Measurements from ENCODE around the gene RAMACL.
"Not testable (repeated sequence)": the region's sequence is repeated elsewhere in the genome, so short reads cannot be mapped to it uniquely, and the experiment has no call there.

The RAMACL gene

DNA sequence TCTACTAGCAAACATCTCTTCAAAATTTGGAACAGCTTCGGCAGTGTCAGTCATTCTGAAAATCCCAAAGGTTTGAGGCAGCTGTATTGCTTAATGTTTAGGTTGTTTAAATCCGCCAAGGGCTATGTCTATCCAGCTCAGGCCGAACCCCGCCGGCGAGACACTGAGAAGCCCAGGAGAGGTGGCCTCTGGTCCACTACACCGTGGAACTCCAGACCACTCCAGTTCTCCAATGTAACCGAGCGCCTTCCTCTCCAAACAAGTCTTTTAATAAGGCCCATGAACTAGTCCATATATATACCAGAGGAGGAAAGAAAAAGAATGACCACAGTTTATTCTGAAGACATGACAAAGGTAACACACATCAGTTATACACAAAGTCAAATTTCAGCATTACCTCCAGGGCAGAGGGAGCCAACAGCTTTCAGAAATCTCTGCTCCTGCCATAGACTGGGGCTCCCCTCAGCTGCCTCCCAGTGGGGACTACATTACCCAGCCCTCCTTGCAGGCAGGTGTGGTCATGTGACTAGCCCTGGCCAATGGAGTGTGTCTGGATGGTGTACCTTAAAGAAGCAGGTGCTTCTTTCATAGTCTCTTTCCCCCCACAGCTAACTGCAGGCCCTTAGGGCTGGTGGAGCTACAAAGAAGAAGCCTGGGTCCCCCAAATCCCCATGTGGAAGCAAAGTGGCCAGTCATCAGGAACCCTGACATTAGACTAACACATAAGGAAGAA is at the start of gene RAMACL:
Gene RAMACL (minus strand): TSS at position 255 of the 733 bp plus-strand sequence. CDS start 201 bp downstream, at position 54.
- in situ Hi-C loops (cut with MboI; ENCODE audit: low pct_unique_long_range_greater_than_20kb, low sequenced_read_pairs), result no loop called here

DNA sequence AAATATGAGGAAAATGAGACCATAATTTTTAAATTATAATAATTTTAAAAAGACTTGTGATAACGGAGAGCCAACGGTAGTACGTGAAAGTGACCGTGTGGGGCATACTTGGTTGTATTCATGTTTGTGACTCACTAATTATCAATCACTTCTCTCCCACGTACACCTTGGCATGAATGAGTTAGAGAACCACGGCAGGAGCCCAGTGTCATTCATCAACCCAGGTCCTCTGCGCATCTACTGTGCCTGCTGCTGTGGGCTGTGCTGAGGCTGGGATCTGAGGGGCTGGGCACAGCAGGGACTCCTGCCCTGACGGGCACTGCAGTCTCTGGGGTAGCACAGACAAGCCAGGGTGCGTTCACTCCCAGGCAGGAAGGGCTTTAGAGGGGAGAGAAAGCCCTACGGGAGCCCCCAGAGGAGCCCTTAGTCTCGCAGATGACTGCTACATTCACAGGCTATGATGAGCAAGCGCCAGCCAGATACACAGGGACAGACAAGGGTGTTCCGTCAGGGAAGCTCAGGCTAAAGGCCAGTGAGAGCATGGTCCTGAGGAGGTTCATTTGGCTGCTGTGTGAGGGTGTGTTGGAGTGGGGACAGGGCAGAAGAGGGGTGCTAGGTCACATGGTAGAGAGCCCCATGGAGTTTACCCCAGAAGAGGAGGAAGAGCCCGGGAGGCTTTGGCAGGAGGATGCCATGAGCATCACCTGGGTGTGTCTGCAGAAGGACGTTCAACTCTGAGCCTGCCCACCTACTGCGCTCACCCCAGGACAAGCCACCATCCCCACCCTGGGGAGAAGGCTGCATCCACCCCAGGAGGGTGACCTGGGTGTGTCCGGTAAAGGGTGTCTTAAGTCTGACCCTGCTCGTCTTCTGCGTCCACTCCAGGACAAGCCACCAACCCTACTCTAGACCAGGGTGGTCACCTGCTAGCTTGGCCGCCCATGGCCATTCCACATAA is 48.8 kb upstream of the RAMACL start:
- in situ Hi-C loops (cut with MboI; ENCODE audit: low pct_unique_long_range_greater_than_20kb, low sequenced_read_pairs), result no loop called here
- no peak for DNase-seq

More for the DNA sequence above, at the start of gene RAMACL:
- no peak for DNase-seq

DNA sequence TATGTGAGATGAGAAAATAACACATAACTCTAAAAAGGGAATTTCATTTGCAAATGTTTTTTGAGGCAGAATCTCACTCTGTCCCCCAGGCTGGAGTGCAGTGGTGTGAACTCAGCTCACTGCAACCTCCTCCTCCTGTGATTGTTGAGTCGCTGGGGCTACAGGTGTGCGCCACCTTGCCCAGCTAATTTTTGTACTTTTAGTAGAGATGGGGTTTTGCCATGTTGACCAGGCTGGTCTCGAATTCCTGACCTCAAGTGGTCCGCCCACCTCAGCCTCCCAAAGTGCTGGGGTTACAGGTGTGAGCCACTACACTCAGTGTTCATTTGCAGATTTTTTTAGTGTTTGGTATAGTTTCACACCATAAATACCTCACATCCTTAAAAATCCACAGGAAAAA is 48.1 kb upstream of the RAMACL start:
- in situ Hi-C loops (cut with MboI; ENCODE audit: low pct_unique_long_range_greater_than_20kb, low sequenced_read_pairs); DNase-seq: not testable (repeated sequence)

DNA sequence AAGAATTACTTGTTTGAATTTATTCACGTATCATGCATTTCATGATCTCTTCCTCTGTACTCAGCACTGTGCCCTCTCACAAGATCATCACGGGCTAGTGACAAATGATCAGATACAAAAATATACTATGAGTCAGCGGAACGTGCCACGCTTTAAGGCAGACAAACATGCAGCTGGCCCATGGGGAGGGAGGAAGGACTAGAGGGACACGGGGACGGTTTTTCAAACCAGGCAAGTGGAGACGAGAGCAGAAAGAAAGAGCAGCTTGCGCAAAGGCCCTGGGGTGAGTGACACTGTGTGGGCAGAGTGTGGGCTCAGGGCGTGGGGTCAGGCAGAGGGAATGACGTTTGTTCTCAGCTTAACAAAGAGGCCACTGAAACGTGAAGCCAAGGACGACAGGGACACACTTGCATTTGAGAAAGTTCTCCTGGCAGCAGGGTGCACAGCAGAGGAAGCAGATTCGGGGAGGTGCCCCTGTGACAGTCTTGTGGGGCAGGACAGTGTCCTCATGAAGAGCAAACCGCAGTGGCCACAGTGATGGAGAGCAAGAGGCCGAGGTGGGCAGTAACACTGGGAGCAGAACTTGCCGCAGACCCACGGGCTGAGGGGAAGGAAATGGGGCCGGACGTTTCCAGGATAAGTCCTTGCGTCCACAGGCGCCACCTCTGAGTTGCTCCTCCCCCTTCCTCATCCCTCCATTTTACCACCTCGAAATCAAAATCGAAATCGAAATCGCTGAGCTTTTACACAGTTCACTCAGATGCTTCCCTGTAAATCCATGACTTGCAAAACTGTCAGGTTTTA is 47.5 kb upstream of the RAMACL start:
- DNase-seq, result peak; percentile 47
- in situ Hi-C loops (cut with MboI; ENCODE audit: low pct_unique_long_range_greater_than_20kb, low sequenced_read_pairs), result no loop called here

DNA sequence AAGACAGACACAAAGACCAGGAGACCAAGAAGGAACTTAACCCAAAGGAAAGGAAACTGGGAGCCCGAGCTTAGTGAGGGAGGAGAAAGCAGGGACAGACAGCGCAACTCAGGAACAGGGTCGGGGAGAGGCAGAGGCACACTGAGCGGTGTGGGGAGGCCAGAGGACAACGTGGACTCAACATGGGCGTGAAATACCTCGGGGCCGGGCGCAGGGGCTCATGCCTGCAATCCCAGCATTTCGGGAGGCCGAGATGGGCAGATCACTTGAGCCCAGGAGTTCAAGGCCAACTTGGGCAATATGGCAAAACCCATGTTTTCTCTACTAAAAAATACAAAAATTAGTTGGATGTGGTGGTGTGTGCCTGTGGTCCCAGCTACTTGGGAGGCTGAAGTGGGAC is 46.3 kb upstream of the RAMACL start:
- DNase-seq, result no peak
- in situ Hi-C loops (cut with MboI; ENCODE audit: low pct_unique_long_range_greater_than_20kb, low sequenced_read_pairs), result no loop called here

DNA sequence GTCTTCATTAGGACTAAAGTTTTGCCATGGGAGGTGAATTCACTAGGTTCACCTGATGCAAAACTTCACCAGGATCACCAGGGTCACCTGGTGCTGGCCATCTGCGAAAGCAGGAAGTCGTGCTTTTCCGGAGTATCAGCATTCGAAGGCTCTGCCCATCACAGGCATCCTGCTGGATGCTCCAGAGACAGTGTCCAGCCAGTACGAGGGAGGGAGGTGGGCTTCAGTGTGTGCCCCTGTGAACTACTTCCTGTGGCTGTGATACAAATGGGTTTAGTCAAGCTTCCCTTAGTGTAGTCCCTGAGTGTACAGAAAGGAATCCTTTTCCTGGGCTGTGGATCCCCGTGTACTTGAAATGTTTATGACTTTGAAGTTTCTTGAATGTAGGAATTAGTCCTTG is 44.0 kb upstream of the RAMACL start:
- in situ Hi-C loops (cut with MboI; ENCODE audit: low pct_unique_long_range_greater_than_20kb, low sequenced_read_pairs), result no loop called here
- DNase-seq, result no peak

DNA sequence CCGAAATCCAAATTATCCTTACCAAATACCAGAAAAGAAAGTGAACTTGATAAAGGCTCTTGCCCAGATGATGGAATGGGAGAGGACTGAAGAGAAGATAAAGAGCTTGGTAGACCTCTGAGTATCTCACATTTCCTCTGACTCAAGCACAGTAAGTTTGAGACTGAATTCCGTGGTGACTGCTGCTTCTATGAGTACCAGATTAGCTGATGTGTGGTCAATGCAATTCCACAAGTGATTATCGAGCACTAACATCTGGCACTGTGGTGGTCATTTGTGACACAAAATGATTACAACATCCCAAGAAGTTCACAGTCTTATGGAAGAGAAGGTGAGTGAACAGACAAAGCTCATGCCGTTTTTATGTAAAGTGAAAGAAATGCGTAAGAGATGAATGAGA is 43.1 kb upstream of the RAMACL start:
- in situ Hi-C loops (cut with MboI; ENCODE audit: low pct_unique_long_range_greater_than_20kb, low sequenced_read_pairs), result no loop called here
- peak; percentile 21 for DNase-seq

DNA sequence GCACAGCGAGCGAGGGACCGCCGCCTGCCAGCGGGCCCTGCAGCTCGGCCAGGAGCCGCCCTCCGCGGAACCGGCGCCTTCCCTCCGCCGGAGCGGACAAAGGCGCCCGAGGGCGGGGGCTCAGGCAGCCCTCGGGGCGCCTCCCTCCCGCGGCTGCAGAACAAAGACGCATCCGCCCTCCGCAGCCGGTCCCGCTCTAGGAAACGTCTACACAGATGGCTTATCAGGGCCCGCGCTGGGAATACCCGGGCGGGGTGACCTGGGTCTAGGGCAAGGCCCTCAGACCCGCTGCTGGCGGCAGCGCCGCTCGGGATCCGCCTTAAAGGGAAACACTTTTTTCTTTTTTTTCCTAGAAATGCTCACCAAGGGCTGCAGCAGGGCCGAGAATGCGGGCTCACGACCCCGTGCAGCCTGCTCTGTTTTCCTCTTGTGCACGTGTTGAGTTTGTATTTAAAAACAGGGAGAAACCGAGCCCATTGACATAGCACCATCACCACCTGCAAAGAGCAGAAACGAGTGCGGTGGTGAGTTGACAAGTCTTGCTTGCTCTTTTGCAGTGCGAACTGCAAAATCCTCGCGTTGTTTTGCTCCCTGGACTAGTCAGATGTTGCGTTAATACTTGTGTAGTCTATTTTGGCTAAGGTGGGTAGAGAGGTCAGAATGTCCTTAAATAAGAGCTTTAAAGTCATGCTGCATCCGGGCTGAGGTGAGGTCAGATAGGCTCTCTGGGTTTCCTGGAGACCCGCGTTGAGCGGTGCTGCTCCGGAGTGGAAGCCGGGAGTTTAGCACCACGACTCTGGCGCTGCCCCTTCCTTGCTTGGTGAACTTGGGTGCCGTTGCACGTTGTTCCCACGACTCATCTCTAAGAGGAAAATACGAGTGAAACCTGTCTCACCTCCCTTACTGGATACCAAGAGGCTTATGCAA is 41.7 kb upstream of the RAMACL start:
- no peak for DNase-seq
- in situ Hi-C loops (cut with MboI; ENCODE audit: low pct_unique_long_range_greater_than_20kb, low sequenced_read_pairs), result no loop called here

DNA sequence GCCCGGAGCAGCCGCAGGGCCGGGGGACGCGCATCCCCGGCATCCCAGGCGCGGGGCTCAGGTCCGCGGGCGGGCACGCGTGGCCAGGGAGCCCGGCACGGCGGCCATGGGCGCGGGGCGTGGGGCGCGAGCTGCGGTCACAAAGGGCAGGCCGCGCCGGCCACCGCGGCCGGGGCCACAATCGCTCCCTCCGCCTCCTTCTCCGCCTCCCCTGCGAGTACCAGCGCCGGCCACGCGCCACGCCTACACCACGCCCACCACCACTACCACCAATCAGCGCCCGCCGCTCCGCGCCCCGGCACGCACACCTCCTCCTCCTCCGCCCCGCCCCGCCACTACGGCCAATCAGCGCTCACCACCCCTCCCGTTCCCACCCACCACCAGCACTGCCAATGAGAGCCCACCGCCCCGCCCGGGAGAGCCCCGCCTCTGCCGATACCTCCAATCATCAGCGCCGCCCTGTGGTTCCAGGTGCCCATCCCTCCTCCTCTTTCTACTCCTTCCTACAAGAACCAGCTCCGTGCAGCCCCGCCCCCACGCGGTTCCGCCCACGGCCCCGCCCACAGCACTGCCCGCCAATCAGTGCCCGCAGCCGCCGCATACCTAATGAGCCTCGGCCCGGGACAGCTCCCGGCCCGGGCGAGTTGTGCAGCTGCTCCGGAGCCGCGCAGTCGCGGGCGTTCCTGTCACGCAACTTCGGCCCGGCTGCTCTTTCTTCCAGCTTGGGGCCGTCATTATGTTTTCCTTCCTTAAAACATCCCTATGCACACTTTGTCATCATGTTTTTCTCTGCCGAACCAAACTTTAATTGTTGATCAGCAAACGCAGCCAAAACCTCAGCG is 40.8 kb upstream of the RAMACL start, which contains the start of gene RPS6KA2:
Gene RPS6KA2 (minus strand): TSS at position 219 of the 842 bp plus-strand sequence. CDS start 232 bp downstream, outside the sequence.
- in situ Hi-C loops (cut with MboI; ENCODE audit: low pct_unique_long_range_greater_than_20kb, low sequenced_read_pairs), result no loop called here

DNA sequence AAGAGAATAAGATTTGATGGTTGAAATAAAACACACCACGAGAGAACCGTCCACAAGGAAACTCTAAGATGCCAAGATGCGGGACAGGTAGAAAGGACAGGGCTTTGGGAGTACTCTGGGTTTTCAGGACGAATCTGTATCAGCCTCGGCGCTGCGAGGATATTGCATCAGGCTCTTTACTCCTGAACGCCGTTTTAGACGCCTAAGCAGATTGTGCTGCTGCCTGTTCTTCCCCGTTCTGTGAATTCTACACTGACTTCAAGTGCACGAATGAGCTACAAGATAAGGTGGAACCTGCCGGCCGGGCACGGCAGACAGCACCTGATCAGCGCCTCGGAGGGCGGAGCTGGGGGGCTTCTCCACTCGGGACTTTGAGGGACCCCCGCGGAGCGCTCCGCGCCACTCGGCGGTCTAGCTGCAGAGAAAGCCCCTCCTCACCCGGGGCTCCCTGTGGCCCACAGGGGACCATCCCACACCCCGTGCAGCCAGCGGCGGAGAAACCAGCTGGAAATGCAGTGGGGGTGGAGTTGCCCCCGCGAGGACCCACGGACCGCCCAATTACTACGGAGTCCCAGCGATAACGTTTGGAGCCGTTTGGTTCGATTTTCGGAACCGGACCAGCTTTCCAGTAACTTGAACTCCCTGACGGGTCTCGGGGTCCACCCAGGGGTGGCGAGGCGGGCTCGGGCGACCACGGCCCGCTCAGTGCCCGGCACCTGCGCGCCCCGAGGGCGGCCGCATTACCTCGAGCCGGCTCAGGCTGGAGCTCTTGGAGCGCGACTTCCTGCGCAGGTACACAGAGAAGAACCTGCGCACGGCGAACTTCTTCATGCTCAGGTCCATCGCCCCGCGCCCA is 39.9 kb upstream of the RAMACL start:
- peak; percentile 20 for DNase-seq
- in situ Hi-C loops (cut with MboI; ENCODE audit: low pct_unique_long_range_greater_than_20kb, low sequenced_read_pairs), result no loop called here

More for the DNA sequence above, 40.8 kb upstream of the RAMACL start, which contains the start of gene RPS6KA2:
- peak; percentile 100 for DNase-seq

DNA sequence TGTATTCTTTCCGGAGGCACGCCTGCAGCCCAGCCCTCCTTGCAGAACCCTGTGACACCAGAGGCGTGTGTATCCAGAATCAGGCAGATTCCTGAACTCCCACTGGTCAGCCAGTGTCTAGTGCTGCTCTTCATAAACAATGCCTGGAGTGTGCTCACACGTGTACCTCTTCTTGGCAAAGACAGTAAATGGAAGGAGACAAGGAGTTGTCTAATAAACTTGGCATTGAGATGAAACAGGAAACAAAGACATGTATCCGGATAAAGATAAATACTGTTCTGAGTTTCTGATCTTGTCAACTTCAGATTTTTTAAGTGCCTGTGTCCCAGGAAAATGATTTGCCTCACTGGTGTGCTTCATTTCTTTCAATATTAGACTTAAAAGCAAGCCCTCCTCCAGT is 38.9 kb upstream of the RAMACL start:
- DNase-seq, result no peak
- in situ Hi-C loops (cut with MboI; ENCODE audit: low pct_unique_long_range_greater_than_20kb, low sequenced_read_pairs), result no loop called here

DNA sequence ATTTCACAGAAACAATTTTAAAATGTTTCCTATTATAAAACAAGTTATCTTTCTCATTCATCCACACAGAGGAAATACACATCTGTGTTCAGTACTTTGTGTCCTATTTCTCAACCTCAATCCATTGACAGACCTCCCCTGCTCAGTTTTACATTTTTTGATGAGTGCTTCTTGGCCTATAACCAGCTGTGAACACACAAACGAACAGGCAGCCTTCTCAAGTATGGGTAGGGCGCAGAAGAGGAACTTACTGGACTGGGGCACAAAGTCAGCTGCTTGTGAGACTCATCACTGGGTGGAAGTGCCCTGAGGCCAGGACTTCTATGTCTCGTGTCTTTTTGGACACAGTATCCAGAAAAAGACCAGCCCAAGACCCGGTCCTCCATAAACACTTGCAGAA is 37.8 kb upstream of the RAMACL start:
- in situ Hi-C loops (cut with MboI; ENCODE audit: low pct_unique_long_range_greater_than_20kb, low sequenced_read_pairs), result no loop called here
- DNase-seq, result peak; percentile 56

DNA sequence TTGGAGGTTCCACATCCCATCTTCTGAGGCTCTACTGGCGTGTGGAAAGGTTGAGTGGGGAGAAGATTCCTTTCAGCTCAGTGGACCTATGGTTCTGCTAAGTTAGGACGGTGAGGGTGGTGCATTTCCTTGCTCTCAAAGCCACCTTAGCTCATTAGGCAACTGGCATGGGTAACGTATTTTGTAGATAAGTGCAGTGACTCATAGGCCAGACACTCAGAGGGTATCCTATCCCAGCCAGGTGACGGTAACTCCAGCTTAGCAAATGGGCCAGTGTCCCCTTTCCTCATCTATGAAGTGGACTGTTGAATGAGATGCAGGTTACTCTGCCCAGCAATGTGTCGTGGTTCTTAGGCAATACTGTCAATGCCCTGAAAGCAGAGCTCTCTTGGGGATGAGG is 36.8 kb upstream of the RAMACL start:
- in situ Hi-C loops (cut with MboI; ENCODE audit: low pct_unique_long_range_greater_than_20kb, low sequenced_read_pairs), result no loop called here
- no peak for DNase-seq

DNA sequence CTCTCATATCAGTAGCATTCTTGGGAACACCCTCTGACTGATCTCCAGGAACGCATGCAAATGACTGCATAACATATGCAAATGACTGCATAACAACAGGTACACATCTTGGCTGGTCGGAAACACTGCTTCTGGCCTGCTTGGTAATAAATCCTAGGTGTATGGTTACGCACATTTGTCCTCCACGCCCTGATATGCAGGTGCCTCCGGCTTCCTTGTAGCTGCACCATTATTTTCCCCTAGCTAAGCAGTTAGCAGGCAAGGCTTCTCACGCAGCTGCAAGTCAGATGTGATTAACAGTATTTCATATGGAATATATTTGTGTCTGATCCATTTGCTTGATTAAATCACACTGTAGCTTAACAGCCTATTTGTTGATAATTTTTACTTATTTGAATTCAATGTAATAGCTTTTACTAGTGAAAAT is 34.6 kb upstream of the RAMACL start:
- in situ Hi-C loops (cut with MboI; ENCODE audit: low pct_unique_long_range_greater_than_20kb, low sequenced_read_pairs), result no loop called here
- no peak for DNase-seq

DNA sequence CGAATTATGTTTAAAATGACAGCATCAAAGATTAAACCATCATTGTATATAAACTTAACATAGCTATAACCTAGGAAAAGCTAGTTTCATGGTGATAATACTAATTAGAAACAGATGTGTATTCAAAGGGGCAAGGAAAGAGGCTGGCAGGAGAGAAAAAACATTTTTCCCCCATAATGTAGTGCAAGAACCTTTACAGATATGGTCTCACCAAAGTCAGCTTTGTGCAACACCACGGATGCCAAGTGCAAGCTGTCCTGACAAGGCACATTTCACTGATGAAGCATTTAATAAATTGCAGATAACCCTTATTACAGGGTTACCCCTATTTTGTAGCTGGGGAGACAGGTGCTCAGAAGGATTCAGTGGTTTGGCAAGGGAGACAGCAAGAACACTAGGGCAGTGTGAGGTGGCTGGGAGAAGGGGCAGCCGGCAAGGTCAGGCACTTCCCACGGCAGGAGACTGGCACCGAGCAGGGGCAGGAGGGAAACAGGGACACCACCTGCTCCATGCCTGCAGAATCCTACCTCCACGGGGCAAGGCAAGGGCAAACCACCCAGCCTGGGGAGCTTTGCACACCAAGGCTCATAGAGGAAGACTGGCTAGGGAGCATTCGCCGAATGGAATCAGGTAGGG is 34.1 kb upstream of the RAMACL start:
- in situ Hi-C loops (cut with MboI; ENCODE audit: low pct_unique_long_range_greater_than_20kb, low sequenced_read_pairs), result no loop called here
- DNase-seq, result no peak

DNA sequence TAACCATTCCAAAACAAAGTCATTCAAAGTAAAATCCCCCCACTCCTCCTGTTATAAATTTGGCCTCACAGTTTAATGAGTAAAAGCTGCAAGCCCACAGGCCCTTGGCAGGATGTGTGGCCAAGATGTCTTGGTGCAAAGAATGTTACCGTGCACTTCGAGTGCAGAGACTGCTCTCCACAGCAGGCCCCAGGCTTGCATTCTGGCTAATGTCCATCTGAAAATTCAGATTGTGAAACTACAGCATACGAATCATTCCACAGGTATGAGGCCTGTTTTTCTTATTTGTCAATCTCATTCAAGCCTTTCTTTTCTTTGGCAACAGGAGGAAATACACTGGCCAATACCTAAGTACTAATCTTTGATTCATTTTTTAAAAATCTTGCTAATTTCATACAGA is 33.4 kb upstream of the RAMACL start:
- DNase-seq, result no peak
- in situ Hi-C loops (cut with MboI; ENCODE audit: low pct_unique_long_range_greater_than_20kb, low sequenced_read_pairs), result no loop called here

Data from KBM-7 (cell line).